ENCODE results near the gene DGAT2L6. TPM values are rescaled to one million over a fixed set of nuclear protein-coding genes. Genes with fewer than 3 reads are reported as not detected.
A peak's percentile ranks its signal among the peaks of the same experiment; 100 is the strongest.

DGAT2L6 gene, protein sequence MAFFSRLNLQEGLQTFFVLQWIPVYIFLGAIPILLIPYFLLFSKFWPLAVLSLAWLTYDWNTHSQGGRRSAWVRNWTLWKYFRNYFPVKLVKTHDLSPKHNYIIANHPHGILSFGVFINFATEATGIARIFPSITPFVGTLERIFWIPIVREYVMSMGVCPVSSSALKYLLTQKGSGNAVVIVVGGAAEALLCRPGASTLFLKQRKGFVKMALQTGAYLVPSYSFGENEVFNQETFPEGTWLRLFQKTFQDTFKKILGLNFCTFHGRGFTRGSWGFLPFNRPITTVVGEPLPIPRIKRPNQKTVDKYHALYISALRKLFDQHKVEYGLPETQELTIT
- total RNA-seq: 10 to 100 TPM in 3 of 4 donors, 1 to 10 TPM in 1; 7.2 to 42.0 (median 19.0) TPM

- Histone ChIP-seq H3K4me3 (no peak within 1 kb of the TSS), H3K27me3 (no peaks in the 10 kb centered on the region), H3K27ac (no peak within 1 kb of the TSS), H3K9me3 (no peaks in the 10 kb centered on the region), H3K4me1 (no peaks in the 10 kb centered on the region), H3K36me3 (no peaks in the 10 kb centered on the region)
- no peak for DNase-seq (ENCODE audit: low spot score in 2 of 2)
- TF ChIP-seq POLR2AphosphoS5 (IDR thresholded peaks at IDR 0.05): no peak
- TF ChIP-seq, protein P1, sequence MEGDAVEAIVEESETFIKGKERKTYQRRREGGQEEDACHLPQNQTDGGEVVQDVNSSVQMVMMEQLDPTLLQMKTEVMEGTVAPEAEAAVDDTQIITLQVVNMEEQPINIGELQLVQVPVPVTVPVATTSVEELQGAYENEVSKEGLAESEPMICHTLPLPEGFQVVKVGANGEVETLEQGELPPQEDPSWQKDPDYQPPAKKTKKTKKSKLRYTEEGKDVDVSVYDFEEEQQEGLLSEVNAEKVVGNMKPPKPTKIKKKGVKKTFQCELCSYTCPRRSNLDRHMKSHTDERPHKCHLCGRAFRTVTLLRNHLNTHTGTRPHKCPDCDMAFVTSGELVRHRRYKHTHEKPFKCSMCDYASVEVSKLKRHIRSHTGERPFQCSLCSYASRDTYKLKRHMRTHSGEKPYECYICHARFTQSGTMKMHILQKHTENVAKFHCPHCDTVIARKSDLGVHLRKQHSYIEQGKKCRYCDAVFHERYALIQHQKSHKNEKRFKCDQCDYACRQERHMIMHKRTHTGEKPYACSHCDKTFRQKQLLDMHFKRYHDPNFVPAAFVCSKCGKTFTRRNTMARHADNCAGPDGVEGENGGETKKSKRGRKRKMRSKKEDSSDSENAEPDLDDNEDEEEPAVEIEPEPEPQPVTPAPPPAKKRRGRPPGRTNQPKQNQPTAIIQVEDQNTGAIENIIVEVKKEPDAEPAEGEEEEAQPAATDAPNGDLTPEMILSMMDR (IDR thresholded peaks at IDR 0.05): no peak
- TF ChIP-seq EP300 (IDR thresholded peaks at IDR 0.05): no peak
- no peak for TF ChIP-seq POLR2A (IDR thresholded peaks at IDR 0.05)
- WGBS: 50% methylated on average over 7 of the region's 7 CpGs
These were observed at the start of gene DGAT2L6 for GRCh38 chrX:70176938-70177533. DGAT2L6 (plus strand) TSS chrX:70177483; CDS start chrX:70177583, 100 bp downstream.

DNA sequence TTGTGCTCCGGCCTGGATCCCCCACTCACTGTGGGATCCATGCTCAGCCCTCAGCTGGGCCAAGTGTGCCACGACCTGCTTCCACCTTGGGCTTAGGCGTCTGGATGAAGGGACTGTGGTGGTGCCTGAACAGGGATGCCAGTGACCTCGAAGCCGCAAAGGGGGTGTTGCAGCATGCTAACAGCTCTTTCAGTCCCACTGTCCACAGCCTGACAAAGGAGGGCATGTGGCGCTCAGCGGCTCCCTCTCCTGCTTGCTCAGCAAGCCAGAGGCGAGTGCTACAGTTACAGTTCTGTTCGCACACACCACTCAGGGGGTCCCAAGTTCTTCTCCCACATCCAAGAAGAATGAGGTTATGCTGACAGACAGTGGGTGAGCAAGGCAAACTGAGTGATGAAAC is 49.2 kb upstream of the DGAT2L6 start:
- Histone ChIP-seq H3K4me1 (peaks cover 7% of the 10 kb centered on the region), H3K27me3 (no peaks in the 10 kb centered on the region), H3K36me3 (no peaks in the 10 kb centered on the region), H3K27ac (no peak overlapping the region), H3K4me3 (no peak overlapping the region), H3K9me3 (no peaks in the 10 kb centered on the region)
- TF ChIP-seq POLR2AphosphoS5 (IDR thresholded peaks at IDR 0.05) (no peak), POLR2A (IDR thresholded peaks at IDR 0.05) (no peak), EP300 (IDR thresholded peaks at IDR 0.05) (no peak)
- TF ChIP-seq, protein P1 (IDR thresholded peaks at IDR 0.05): no peak
- no peak for DNase-seq (ENCODE audit: low spot score in 2 of 2)
- 75% methylated on average over 4 of the region's 9 CpGs for WGBS

DNA sequence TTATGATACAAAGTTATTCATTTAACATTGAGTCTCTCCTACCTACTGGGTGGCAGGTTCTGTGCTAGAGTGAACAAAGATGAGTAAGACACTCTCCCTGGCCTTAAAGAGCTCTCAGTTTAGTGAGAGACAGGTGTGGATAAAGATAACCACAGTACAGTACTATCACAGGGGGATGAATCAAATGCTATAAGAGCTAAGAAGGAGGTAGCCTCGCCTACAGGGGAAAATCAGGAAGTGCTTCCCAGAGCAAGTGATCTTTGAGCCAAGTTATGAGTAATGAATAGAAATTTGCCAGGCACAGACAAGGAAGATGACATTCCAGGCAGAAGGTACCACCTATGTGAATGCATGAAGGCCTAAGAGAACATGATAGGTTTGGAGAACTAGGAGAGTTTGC is 47.5 kb upstream of the DGAT2L6 start:
- Histone ChIP-seq H3K9me3 (no peaks in the 10 kb centered on the region), H3K27me3 (no peaks in the 10 kb centered on the region), H3K36me3 (no peaks in the 10 kb centered on the region), H3K4me3 (no peak overlapping the region), H3K4me1 (peaks cover 13% of the 10 kb centered on the region), H3K27ac (no peak overlapping the region)
- no peak for TF ChIP-seq EP300 (IDR thresholded peaks at IDR 0.05)
- TF ChIP-seq, protein P1 (IDR thresholded peaks at IDR 0.05): no peak
- no peak for TF ChIP-seq POLR2A (IDR thresholded peaks at IDR 0.05)
- TF ChIP-seq POLR2AphosphoS5 (IDR thresholded peaks at IDR 0.05): no peak
- DNase-seq (ENCODE audit: low spot score in 2 of 2): no peak
- 8% methylated on average over 1 of the region's 1 CpG for WGBS

GRCh38 chrX:70132224-70132623 is 45.1 kb upstream of the DGAT2L6 start:
- Histone ChIP-seq H3K27me3 (no peaks in the 10 kb centered on the region), H3K27ac (no peak overlapping the region), H3K36me3 (no peaks in the 10 kb centered on the region), H3K4me1 (peaks cover 17% of the 10 kb centered on the region), H3K4me3 (no peak overlapping the region), H3K9me3 (no peaks in the 10 kb centered on the region)
- WGBS: 51% methylated on average over 4 of the region's 4 CpGs
- TF ChIP-seq EP300 (IDR thresholded peaks at IDR 0.05) (no peak), POLR2AphosphoS5 (IDR thresholded peaks at IDR 0.05) (no peak), POLR2A (IDR thresholded peaks at IDR 0.05) (no peak)
- TF ChIP-seq, protein P1 (IDR thresholded peaks at IDR 0.05): no peak
- no peak for DNase-seq (ENCODE audit: low spot score in 2 of 2)

DNA sequence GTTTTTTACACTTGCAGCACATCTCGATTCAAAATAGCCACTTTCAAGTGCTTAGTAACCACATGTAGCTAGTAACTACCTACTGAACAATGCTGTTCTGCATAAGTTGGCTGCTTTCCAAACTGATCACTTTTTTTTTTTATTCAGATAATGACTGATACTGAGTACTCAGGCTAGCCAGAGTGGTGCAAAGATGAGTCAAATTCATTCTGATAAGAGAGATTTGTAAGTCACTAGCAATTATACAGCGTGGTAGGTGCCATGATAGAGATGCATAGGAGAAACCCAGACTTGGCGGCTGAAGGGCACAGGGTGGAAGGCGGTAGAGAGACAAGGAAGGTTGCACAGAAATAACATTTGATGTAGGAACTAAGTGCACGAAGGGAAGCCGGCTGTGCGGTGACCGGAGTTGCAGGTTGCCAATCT is 44.4 kb upstream of the DGAT2L6 start:
- Histone ChIP-seq H3K4me3 (peak overlapping the region; percentile 64), H3K27ac (peak overlapping the region; percentile 88), H3K4me1 (peaks cover 17% of the 10 kb centered on the region), H3K36me3 (no peaks in the 10 kb centered on the region), H3K27me3 (no peaks in the 10 kb centered on the region), H3K9me3 (no peaks in the 10 kb centered on the region)
- no peak for DNase-seq (ENCODE audit: low spot score in 2 of 2)
- TF ChIP-seq POLR2A (IDR thresholded peaks at IDR 0.05): no peak
- TF ChIP-seq, protein P1 (IDR thresholded peaks at IDR 0.05): no peak
- TF ChIP-seq EP300 (IDR thresholded peaks at IDR 0.05): no peak
- TF ChIP-seq POLR2AphosphoS5 (IDR thresholded peaks at IDR 0.05): no peak
- 30% methylated on average over 8 of the region's 8 CpGs for WGBS

Measured in suprapubic skin (tissue), 4 donors.